ENCODE measurements around the gene DAP. TPM values are rescaled to one million over a fixed set of nuclear protein-coding genes. Genes with fewer than 3 reads are reported as not detected.

DAP gene
- total RNA-seq, 1 experiment from 2014 or later = 47.2 TPM

DNA sequence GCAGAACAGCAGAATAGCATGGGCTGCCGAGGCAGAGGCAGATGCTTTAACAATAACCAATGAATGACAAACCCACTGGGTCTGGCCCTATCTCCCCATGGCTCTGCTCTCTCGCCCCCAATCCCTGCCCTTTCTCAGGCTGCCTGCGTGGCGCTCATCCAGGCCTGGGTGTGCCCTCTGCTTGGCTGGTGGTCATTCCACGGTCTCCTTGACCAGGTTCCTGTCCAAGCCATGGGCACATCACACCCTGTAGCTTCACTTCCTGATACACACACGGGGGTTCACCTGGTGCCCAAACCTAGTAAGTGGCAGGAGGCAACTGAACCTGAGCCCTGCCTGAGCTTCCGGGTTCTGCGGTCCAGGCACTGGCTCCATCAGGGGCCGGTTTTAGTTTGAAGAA is 87.6 kb downstream of the DAP start:
- no peak overlapping the region for H2BK12ac ChIP-seq (ENCODE audit: insufficient read length, low read depth, low read length)
- H2BK5ac ChIP-seq (ENCODE audit: insufficient read length, low read length) = no peak overlapping the region
- H2BK15ac ChIP-seq (ENCODE audit: low read depth, low read length) = no peak overlapping the region
- no peak overlapping the region for H3K4me3 Mint-ChIP-seq
- H3K79me2 ChIP-seq (ENCODE audit: insufficient read depth, low read length) = no peaks in the 10 kb centered on the region
- no peaks in the 10 kb centered on the region for H3K79me1 ChIP-seq (ENCODE audit: insufficient read depth, low read depth, low read length, poor library complexity, severe bottlenecking)
- peaks cover 0 to 5% of the 10 kb centered on the region in 2 experiments; a peak in 1 of 5 replicates for H3K9me3 Mint-ChIP-seq
- no peak overlapping the region for H3K56ac ChIP-seq (ENCODE audit: insufficient read length, low read depth, low read length)
- no peak overlapping the region for H3K14ac ChIP-seq (ENCODE audit: insufficient read depth, low read length)
- no peak overlapping the region for H3K27ac Mint-ChIP-seq
- no peak overlapping the region for H3K27ac ChIP-seq (ENCODE audit: insufficient read length, low read depth, low read length)
- H4K91ac ChIP-seq (ENCODE audit: insufficient read length, low read depth, low read length) = no peak overlapping the region
- H3K27me3 Mint-ChIP-seq (ENCODE audit: low read depth) = peaks cover 21% of the 10 kb centered on the region
- H3K36me3 Mint-ChIP-seq (ENCODE audit: insufficient read depth in 1 of 3, low read depth in 3 of 3) = peaks cover 3 to 15% (median 14%) of the 10 kb centered on the region in 3 experiments; a peak in 5 of 7 replicates
- no peaks in the 10 kb centered on the region for H3K9me3 ChIP-seq (ENCODE audit: control insufficient read depth, low read depth, low read length)
- peaks cover 2 to 3% of the 10 kb centered on the region in 2 experiments; a peak in 2 of 4 replicates for H3K4me1 Mint-ChIP-seq
- no peak for TF ChIP-seq CTCF (conservative IDR thresholded peaks at IDR 0.05)
- H4K20me1 ChIP-seq (ENCODE audit: control insufficient read depth, insufficient read depth, insufficient read length) = no peaks in the 10 kb centered on the region
- no peak overlapping the region for H3K9ac ChIP-seq (ENCODE audit: extremely low read depth, insufficient read length, low read length)
- no peak overlapping the region for H2AK5ac ChIP-seq (ENCODE audit: insufficient read length, low read length)
- H3K27me3 ChIP-seq (ENCODE audit: insufficient read depth, low read length) = no peaks in the 10 kb centered on the region
- no peak overlapping the region for H3K4me2 ChIP-seq (ENCODE audit: insufficient read depth, insufficient read length, low read length)
- H3K23ac ChIP-seq (ENCODE audit: insufficient read length, low read depth, low read length) = no peak overlapping the region
- H4K8ac ChIP-seq (replicated peaks; ENCODE audit: insufficient read length, low read depth, low read length) = no peak overlapping the region
- no peaks in the 10 kb centered on the region for H3K4me1 ChIP-seq (ENCODE audit: insufficient read depth, low read length)
- no peak overlapping the region for H3K18ac ChIP-seq (ENCODE audit: insufficient read length, low read depth, low read length)
- no peak overlapping the region for H2BK20ac ChIP-seq (ENCODE audit: low read depth, low read length, poor library complexity, severe bottlenecking)
- H4K5ac ChIP-seq (ENCODE audit: insufficient read length, low read depth, low read length) = no peak overlapping the region
- DNase-seq = no peak
- H3K4ac ChIP-seq (ENCODE audit: low read depth, low read length) = no peak overlapping the region
- no peak overlapping the region for H3T11ph ChIP-seq (ENCODE audit: low read length)
- H2AFZ ChIP-seq (ENCODE audit: low read length) = no peak overlapping the region
- no peaks in the 10 kb centered on the region for H3K23me2 ChIP-seq (ENCODE audit: insufficient read length, low read depth, low read length, poor library complexity, severe bottlenecking)
- WGBS (ENCODE audit: extremely low coverage, insufficient read length, low lambda C conversion rate) = no CpG with 5 or more reads among the region's 9 CpGs
- H2BK120ac ChIP-seq (ENCODE audit: low read depth, low read length, poor library complexity, severe bottlenecking) = no peak overlapping the region

Data from H9 (cell line).